Ishikawa (cell line): ENCODE results near the gene HRH2.

Experiments
- CEBPB ChIP-seq: IDR thresholded peaks from 2 replicates; pipeline ENCODE4 v1.6.1; 2012
- EP300 ChIP-seq: IDR thresholded peaks from 2 replicates; pipeline ENCODE4 v1.6.1; 2012; ENCODE audit warnings: borderline replicate concordance
- TCF12 ChIP-seq: IDR thresholded peaks from 2 replicates; pipeline ENCODE4 v1.6.1; 2012; ENCODE audit warnings: low read depth
- YY1 ChIP-seq: IDR thresholded peaks from 2 replicates; pipeline ENCODE4 v1.6.1; 2012; ENCODE audit warnings: low read depth
- ZBTB7A ChIP-seq: IDR thresholded peaks from 2 replicates; pipeline ENCODE4 v1.6.1; 2012; ENCODE audit warnings: low read depth

- no peak for TF ChIP-seq TCF12
- no peak for TF ChIP-seq YY1
- no peak for TF ChIP-seq CEBPB
- TF ChIP-seq EP300, result no peak
- TF ChIP-seq ZBTB7A, result no peak
Measured at GRCh38 chr5:175698401-175699115, 40.7 kb downstream of the HRH2 start.
